Measurements from ENCODE around the gene EFNB2.

The EFNB2 gene, protein sequence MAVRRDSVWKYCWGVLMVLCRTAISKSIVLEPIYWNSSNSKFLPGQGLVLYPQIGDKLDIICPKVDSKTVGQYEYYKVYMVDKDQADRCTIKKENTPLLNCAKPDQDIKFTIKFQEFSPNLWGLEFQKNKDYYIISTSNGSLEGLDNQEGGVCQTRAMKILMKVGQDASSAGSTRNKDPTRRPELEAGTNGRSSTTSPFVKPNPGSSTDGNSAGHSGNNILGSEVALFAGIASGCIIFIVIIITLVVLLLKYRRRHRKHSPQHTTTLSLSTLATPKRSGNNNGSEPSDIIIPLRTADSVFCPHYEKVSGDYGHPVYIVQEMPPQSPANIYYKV

DNA sequence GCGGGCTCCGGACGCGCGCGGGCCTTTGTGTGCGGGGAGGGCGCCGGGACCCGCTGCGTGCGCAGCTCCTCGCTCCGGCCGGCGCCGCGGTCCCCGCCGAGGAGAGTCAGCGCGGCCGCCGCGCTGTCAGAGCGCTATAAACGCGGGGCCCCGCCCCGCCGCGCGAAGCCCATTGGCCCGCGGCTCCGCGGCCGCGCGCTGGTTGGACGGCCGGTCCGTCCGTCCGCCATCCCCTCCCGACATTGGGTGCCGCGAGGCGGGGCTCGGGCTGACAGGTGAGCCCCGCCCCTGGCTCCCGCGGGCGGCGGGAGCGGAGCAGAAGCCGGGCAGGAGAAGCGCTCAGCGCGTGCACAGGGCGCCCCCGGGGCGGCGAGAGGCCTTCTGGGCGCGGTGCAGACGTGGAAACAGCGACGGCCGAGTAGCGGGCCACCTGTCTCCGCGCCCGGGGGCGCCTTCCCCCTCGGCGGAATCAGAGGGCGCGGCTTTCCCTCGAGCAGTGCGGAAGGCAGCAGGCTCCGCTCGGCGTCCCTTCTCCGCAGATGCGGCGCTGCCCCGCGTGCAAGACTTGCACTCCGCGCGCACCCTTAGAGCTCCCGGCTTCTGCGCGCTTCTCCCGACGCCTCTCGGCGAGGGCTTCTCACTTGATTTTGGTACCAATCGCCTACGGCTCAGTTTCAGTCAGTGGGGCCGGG is at the start of gene EFNB2:
TSS of gene EFNB2 (minus strand) at position 111 of the 692 bp plus-strand sequence. CDS start 698 bp downstream, outside the sequence.
- peak within 1 kb of the TSS; percentile 84 for H3K4me3 ChIP-seq (ENCODE audit: low read depth, low read length)
- TF ChIP-seq, protein P1, sequence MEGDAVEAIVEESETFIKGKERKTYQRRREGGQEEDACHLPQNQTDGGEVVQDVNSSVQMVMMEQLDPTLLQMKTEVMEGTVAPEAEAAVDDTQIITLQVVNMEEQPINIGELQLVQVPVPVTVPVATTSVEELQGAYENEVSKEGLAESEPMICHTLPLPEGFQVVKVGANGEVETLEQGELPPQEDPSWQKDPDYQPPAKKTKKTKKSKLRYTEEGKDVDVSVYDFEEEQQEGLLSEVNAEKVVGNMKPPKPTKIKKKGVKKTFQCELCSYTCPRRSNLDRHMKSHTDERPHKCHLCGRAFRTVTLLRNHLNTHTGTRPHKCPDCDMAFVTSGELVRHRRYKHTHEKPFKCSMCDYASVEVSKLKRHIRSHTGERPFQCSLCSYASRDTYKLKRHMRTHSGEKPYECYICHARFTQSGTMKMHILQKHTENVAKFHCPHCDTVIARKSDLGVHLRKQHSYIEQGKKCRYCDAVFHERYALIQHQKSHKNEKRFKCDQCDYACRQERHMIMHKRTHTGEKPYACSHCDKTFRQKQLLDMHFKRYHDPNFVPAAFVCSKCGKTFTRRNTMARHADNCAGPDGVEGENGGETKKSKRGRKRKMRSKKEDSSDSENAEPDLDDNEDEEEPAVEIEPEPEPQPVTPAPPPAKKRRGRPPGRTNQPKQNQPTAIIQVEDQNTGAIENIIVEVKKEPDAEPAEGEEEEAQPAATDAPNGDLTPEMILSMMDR (IDR thresholded peaks at IDR 0.05; ENCODE audit: low read depth, low read length): no peak

DNA sequence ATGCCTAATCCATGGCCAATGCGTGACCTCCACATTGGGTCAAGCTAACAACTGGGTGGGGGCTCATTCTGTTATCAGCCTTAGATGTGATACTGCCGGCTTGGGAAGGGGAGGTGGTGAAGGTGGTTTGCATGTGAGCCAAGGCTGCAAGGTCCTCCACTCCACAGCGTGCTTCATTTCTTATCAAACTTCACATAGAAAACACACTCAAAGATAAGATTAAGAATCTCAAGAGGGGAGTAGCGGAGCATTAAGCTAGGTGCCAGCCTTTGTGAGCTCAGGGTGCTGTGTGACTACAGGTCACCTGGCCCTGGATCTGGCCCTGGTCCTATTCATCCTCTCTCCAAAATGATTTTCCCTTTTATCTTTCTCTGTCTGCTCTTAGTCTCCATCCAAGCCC is 45.8 kb upstream of the EFNB2 start:
- TF ChIP-seq, protein P1 (IDR thresholded peaks at IDR 0.05; ENCODE audit: low read depth, low read length): no peak
- H3K4me3 ChIP-seq (ENCODE audit: low read depth, low read length): no peak overlapping the region

DNA sequence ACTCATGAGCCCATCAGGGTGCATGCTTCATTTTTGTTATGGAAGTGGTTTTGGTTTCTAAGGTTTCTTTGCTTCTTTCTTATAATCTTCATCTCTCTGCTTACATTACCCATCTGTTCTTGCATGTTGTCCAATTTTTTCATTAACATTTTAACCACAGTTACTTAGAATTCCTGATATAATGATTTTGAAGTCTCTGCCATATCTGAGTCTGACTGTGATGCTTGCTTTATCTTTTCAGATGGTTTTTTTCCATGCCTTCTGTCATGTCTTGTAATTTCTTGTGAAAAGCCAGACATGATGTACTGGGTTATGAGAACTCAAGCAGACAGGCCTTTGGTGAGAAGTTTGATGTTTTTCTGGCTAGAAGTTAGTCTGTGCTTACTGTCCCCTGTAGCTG is 40.4 kb upstream of the EFNB2 start:
- no peak overlapping the region for H3K4me3 ChIP-seq (ENCODE audit: low read depth, low read length)
- TF ChIP-seq, protein P1 (IDR thresholded peaks at IDR 0.05; ENCODE audit: low read depth, low read length): no peak

DNA sequence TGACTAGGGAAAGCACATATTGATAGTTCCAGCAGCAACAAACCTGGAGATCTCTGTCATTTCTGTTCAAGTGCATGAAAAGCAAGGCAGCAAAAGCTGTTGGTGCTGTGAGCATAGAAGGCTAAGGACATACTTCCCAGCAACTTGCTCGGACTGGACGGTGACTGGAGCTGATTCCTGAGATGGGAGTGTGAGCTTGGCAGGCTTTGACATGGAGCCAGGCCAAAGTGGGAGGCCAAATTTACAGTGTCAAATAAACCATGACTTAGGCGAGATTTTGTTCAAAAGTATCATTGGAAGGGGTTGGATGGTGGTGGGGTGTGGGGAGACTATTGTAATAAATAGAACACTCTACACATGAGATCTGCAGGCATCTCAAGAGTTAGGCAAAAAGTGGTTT is 38.4 kb upstream of the EFNB2 start:
- no peak overlapping the region for H3K4me3 ChIP-seq (ENCODE audit: low read depth, low read length)
- TF ChIP-seq, protein P1 (IDR thresholded peaks at IDR 0.05; ENCODE audit: low read depth, low read length): no peak

DNA sequence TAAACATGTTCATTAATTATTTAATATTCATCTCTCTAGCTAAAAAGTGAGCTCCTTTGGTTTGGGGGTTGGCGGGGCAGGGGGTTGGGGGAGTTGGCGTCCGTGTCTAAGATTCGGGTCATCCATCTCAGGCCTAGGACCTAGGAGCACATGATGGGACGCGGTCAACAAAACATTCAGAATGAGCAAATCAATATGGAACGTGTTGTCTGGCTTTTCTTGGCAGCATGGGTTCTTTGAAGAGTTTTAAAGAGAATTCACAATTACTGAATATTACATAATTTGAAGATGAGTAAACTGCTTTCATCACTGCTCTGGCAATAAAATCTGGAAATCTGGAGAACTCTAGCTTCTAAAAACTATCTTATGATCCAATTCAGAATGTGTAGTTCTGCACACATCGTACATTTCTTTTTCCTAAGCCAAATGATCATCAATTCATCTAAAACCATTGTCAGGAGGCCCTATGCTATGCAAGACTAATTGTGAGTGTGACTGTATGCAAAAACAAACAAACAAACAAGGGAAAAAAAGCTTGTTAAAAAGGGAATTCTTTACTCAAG is 37.9 kb upstream of the EFNB2 start:
- TF ChIP-seq, protein P1 (IDR thresholded peaks at IDR 0.05; ENCODE audit: low read depth, low read length): no peak
- no peak overlapping the region for H3K4me3 ChIP-seq (ENCODE audit: low read depth, low read length)

DNA sequence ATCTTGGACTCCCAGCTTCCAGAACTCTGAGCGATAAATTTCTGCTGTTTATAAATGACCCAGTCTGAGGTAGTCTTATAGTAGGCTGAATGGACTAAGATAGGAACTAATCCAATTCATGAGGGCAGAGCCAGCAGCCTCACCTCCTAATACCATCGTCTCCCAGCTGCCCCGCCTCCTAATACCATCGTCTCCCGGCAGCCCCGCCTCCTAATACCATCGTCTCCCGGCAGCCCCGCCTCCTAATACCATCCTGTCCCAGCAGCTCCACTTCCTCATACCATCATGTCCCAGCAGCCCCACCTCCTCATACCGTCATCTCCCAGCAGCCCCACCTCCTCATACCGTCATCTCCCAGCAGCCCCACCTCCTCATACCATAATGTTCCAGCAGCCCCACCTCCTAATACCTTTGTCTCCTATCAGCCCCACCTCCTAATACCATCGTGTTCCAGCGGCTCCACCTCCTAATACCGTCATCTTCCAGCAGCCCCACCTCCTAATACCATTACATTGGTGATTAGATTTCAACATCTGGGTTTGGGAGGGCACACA is 34.9 kb upstream of the EFNB2 start:
- TF ChIP-seq, protein P1 (IDR thresholded peaks at IDR 0.05; ENCODE audit: low read depth, low read length): no peak
- H3K4me3 ChIP-seq (ENCODE audit: low read depth, low read length): no peak overlapping the region
